Epidermal melanocyte (primary cell): ENCODE data around the gene AOC3.

Source experiments
- DNase-seq: peaks from one replicate; pipeline ENCODE4 v3.0.0; 2011; ENCODE audit warnings: low spot score; ENCODE audit not compliant: insufficient read length

Gene AOC3

DNA sequence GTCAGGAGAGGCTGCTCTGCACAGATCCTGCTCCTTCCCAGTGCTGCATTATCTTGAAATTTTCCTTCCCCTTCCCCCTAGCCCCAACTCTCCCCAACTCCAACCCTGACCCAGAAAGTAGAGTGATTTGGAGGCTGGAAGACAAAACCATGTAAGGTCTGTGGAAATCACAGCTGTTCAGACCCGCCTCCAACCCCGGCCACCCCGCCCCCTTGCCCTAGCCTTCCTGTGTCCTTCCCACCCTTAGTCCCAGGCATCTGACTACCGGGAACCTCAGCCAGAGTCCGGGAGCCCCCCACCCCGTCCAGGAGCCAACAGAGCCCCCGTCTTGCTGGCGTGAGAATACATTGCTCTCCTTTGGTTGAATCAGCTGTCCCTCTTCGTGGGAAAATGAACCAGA is at the start of gene AOC3:
Gene AOC3 (plus strand): TSS at position 246 of the 400 bp plus-strand sequence. CDS start 145 bp downstream, at position 391.
- no peak for DNase-seq

GRCh38 chr17:42803074-42803883 is 47.7 kb upstream of the AOC3 start:
- DNase-seq = no peak

GRCh38 chr17:42804918-42805367 is 46.1 kb upstream of the AOC3 start:
- no peak for DNase-seq

- DNase-seq = no peak
Measured at GRCh38 chr17:42806249-42806648, 44.8 kb upstream of the AOC3 start.

GRCh38 chr17:42809250-42809649 is 41.7 kb upstream of the AOC3 start:
- DNase-seq = no peak

DNA sequence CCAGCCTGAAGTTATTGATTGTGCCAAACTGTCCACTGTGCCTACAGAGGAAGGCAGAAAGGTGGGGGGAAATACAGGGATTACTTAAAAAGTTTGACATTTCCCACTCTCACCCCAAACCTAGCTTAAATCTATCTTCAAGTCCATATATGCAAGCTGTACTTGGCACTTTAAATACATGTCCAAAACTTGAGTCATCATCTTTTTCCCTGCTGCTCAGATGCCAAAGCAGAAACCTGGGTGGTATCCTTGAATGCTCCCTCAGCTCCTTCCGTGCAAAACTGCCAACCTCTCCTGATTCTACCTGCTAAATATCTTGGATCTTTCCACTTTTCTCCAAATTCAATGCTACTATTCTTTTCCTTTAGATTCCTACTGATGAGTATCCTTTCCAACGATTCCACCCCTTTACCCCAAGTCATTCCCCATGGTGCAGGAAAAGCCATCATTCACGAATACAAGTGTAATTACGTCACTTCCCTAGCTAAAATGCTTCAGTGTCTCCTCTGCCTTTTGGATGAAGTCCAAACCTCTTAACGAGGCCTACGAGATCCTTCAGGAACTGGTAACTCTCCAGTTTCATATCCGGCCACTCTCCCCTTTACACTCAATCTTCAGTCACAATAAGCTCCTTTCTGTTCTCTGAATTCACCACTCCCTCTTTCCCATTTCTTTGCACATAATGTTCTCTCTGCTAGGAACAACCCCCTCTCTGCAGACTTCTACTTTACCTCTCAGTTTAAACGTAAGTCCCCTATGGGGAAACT is 36.2 kb upstream of the AOC3 start:
- peak; percentile 76 for DNase-seq

- no peak for DNase-seq
Measured at GRCh38 chr17:42817866-42818265, 33.1 kb upstream of the AOC3 start.

DNA sequence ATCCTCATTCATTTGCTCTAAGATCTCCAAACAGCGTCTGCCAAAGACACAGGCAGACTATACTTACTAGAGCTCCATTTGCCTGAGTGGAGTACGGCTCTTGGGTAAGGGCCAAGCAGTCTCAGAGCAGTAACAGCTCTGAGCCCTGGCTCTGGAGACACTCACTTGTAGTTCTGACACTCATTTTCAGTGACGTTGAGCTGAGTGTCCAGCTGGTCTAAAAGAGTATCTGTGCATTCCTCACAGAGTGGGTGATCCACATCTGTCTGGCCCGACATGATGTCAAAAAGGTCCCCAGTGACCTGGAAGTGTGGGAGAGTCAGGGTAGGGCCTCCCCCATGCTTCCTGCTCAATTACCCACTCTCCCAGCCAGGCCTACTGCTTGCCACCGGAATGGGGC is 32.6 kb upstream of the AOC3 start:
- no peak for DNase-seq

GRCh38 chr17:42819939-42820535 is 31.0 kb upstream of the AOC3 start:
- DNase-seq = no peak

DNA sequence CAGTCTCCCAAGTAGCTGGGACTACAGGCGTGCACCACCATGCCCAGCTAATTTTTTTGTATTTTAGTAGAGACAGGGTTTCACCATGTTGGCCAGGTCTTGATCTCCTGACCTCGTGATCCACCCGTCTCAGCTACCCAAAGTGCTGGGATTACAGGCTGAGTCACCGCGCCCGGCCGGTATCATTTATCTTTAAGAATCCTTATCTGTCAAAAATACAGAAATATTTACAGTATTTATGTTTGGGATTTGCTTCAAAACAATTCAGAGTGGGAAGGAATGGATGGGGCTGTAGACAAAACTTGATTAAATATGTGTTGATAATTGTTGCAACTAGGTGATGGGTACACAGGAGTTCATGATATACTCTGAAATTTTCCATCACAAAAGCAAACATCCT is 29.8 kb upstream of the AOC3 start:
- no peak for DNase-seq

- no peak for DNase-seq
Measured at GRCh38 chr17:42827472-42827871, 23.5 kb upstream of the AOC3 start.

DNA sequence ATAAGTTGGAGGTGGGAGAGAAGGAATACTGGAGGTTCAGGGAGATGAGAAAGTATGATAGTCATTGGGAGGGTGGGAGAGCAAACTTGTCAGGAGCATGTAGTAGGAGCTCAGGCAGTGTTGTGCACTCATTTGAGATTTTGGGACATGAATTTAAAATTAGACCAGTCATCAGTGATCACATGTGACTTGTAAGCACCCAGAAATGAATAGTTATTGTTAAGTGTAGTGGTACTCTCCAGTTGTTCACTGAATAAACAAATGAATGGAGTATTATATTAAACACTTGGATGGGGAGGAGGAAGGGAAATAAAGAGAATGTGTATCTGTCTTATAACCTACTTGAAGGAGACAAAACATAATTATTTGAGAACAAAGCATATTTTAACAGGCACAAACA is 20.0 kb upstream of the AOC3 start:
- no peak for DNase-seq

GRCh38 chr17:42832213-42832933 is 18.6 kb upstream of the AOC3 start:
- no peak for DNase-seq

DNA sequence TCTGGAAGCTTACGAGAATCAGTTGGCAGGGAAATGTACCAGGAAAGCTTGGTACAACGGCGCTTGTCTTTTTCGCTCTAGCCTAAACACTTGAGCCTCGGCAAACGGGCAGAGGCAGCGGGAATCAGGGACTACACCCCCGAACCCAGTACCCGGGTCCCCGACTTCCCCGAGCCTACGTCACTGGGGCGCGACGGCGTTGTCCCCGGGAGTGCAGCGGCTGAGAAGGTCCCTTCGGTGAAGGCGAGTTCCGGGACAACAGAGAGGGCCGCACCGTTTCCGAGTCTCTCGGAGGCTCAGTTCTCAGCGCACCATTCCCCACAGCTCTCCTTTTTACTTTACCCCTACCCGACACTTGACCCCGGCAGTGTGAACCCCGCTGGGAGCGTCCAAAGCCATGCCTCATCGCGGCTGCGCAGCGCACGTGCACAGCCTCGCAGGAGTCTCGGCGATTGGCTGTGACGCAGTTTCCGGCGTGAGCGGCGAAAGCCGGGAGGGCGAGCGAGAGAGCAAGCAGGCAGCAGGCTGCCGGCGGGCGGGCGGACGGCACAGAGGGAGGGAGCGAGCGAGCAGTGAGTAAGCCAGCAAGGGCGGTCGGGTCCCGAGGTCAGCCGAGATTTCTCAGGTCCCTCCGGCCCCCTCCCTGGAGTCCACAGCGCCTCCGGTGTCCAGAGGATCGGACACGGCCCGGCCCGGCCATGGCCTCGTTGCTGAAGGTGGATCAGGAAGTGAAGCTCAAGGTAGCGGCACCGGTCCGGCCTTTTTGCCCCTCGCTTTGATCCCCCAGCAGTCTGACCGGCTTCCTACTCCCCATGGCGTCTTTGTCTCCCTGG is 17.8 kb upstream of the AOC3 start, which contains the start of gene PSME3:
Gene PSME3 (plus strand): TSS at position 464 of the 833 bp plus-strand sequence. CDS start 235 bp downstream, at position 699.
- peak; percentile 82 for DNase-seq

GRCh38 chr17:42833767-42834422 is 17.1 kb upstream of the AOC3 start:
- no peak for DNase-seq

- DNase-seq = no peak
Measured at GRCh38 chr17:42835732-42836131, 15.3 kb upstream of the AOC3 start.

- no peak for DNase-seq
Measured at GRCh38 chr17:42841975-42842685, 8.9 kb upstream of the AOC3 start.

DNA sequence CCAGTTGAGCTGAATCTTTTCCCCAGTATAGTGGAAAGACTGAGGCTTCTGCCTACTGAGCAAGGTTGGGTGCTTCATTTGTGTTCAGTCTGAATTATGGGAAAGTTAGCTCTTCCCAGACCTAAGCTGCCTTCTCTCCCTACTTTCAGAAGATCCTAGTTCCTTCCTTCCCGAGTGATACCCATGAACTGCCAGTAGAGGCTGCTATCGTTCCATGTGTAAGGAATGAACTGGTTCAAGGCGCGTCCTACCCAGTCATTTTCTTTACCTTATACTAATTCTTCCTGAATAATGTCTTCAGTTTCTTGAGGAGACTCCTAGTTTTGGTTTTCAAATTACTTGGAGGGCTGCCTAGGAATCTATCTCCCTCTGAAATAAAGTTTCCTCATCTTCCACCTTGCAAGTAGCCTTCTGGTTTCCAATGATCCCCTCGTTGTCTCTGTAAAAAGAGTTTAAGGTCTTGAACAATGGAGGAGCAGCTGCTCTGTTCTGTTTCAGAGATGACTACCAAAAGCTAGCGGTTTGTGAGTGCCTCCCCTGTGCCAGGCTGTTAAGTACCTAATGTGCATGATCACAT is 7.6 kb upstream of the AOC3 start:
- DNase-seq = peak; percentile 91

DNA sequence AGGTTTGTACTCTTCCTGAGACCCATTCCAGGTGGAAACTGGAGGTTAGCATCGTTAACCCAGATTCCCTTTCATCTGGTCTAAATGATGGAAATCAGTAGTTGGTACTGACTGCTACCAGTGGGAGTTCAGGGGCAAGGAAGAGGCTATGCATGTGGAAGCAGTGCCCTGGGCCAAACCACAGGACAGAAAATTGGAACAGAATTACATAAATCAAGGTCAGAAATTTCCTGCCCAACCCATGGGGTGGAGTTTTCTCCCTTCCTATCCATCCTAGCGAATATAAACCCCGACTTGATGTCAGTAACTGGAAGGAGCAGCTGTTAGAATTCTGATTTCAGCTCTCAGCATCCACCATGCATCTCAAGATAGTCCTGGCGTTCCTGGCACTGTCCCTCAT is 6.7 kb upstream of the AOC3 start, which contains the start of gene AOC2:
Gene AOC2 (plus strand): TSS at position 310 of the 400 bp plus-strand sequence. CDS start 47 bp downstream, at position 357.
- no peak for DNase-seq
